ENCODE data around the gene MEAK7. TPM values are rescaled to one million over a fixed set of nuclear protein-coding genes. Genes with fewer than 3 reads are reported as not detected.

The MEAK7 gene
- total RNA-seq, 1 donor from 2014 or later = 34.2 TPM

GRCh38 chr16:84487358-84487757 lies 17.1 kb downstream of the MEAK7 start:
- no peak for TF ChIP-seq CTCF (IDR thresholded peaks at IDR 0.05; ENCODE audit: unreplicated experiment)
- H3K36me3 Mint-ChIP-seq (ENCODE audit: low read depth, unreplicated experiment) = peaks cover 21% of the 10 kb centered on the region
- H3K27ac Mint-ChIP-seq (ENCODE audit: unreplicated experiment) = no peak overlapping the region
- no peak overlapping the region for H3K4me3 Mint-ChIP-seq (ENCODE audit: unreplicated experiment)
- DNase-seq (ENCODE audit: low spot score) = no peak
- peaks cover 10% of the 10 kb centered on the region for H3K4me1 Mint-ChIP-seq (ENCODE audit: unreplicated experiment)
- H3K9me3 Mint-ChIP-seq (ENCODE audit: unreplicated experiment) = no peaks in the 10 kb centered on the region
- H3K27me3 Mint-ChIP-seq (ENCODE audit: unreplicated experiment) = peaks cover 3% of the 10 kb centered on the region

- Mint-ChIP-seq H3K4me3 (ENCODE audit: unreplicated experiment) (no peak overlapping the region), H3K4me1 (ENCODE audit: unreplicated experiment) (peaks cover 13% of the 10 kb centered on the region), H3K36me3 (ENCODE audit: low read depth, unreplicated experiment) (peaks cover 21% of the 10 kb centered on the region), H3K9me3 (ENCODE audit: unreplicated experiment) (no peaks in the 10 kb centered on the region), H3K27me3 (ENCODE audit: unreplicated experiment) (peaks cover 3% of the 10 kb centered on the region), H3K27ac (ENCODE audit: unreplicated experiment) (no peak overlapping the region)
- TF ChIP-seq CTCF (IDR thresholded peaks at IDR 0.05; ENCODE audit: unreplicated experiment) = no peak
- no peak for DNase-seq (ENCODE audit: low spot score)
Measured at GRCh38 chr16:84486551-84487235, 17.8 kb downstream of the MEAK7 start.

- Mint-ChIP-seq H3K27ac (ENCODE audit: unreplicated experiment) (no peak overlapping the region), H3K27me3 (ENCODE audit: unreplicated experiment) (peaks cover 3% of the 10 kb centered on the region), H3K36me3 (ENCODE audit: low read depth, unreplicated experiment) (peaks cover 21% of the 10 kb centered on the region), H3K4me3 (ENCODE audit: unreplicated experiment) (no peak overlapping the region), H3K4me1 (ENCODE audit: unreplicated experiment) (peaks cover 13% of the 10 kb centered on the region), H3K9me3 (ENCODE audit: unreplicated experiment) (no peaks in the 10 kb centered on the region)
- TF ChIP-seq CTCF (IDR thresholded peaks at IDR 0.05; ENCODE audit: unreplicated experiment) = no peak
- no peak for DNase-seq (ENCODE audit: low spot score)
Measured at GRCh38 chr16:84486126-84486525, 18.3 kb downstream of the MEAK7 start.

- peaks cover 3% of the 10 kb centered on the region for H3K27me3 Mint-ChIP-seq (ENCODE audit: unreplicated experiment)
- H3K4me1 Mint-ChIP-seq (ENCODE audit: unreplicated experiment) = peaks cover 13% of the 10 kb centered on the region
- H3K9me3 Mint-ChIP-seq (ENCODE audit: unreplicated experiment) = no peaks in the 10 kb centered on the region
- TF ChIP-seq CTCF (IDR thresholded peaks at IDR 0.05; ENCODE audit: unreplicated experiment) = no peak
- H3K27ac Mint-ChIP-seq (ENCODE audit: unreplicated experiment) = no peak overlapping the region
- H3K4me3 Mint-ChIP-seq (ENCODE audit: unreplicated experiment) = no peak overlapping the region
- DNase-seq (ENCODE audit: low spot score) = no peak
- H3K36me3 Mint-ChIP-seq (ENCODE audit: low read depth, unreplicated experiment) = peaks cover 15% of the 10 kb centered on the region
Measured at GRCh38 chr16:84485255-84486010, 19.0 kb downstream of the MEAK7 start.
